MCF 10A (cell line): ENCODE data around the gene BLOC1S3. TPM values are rescaled to one million over a fixed set of nuclear protein-coding genes. Genes with fewer than 3 reads are reported as not detected.

ENCODE experiments used
- BruUV-seq: library from RNA; stranded (reverse); fragments of 400-500 nt; replicated peaks from 2 replicates; lab custom pipeline; 2021; lab: Mats Ljungman, UMichigan
- CTCF ChIA-PET: fragments of 300-600 bp; sonication (Branson Sonifier 250); formaldehyde crosslinking; extraction: SDS; loops from one replicate; lab custom pipeline; 2021; ENCODE audit warnings: antibody characterized with exemption, inconsistent platforms; lab: Yijun Ruan, JAX
- POLR2A ChIA-PET: fragments of 300-600, 350-650 bp; sonication (Branson Sonifier 250); formaldehyde crosslinking; extraction: SDS; loops from one replicate; lab custom pipeline; 2020; ENCODE audit warnings: antibody characterized with exemption, inconsistent platforms; lab: Yijun Ruan, JAX
- DNase-seq: peaks from one replicate; pipeline ENCODE4 v3.0.0-alpha.2; 2018; ENCODE audit not compliant: unreplicated experiment
- H3K27ac Mint-ChIP-seq: one replicate; pipeline ENCODE4 v1.8.0; 2022; ENCODE audit warnings: mild to moderate bottlenecking, low read depth, mixed read lengths; ENCODE audit not compliant: unreplicated experiment
- H3K27me3 Mint-ChIP-seq: one replicate; pipeline ENCODE4 v1.8.0; 2022; ENCODE audit warnings: mixed read lengths; ENCODE audit not compliant: insufficient read depth, unreplicated experiment
- H3K36me3 Mint-ChIP-seq: one replicate; pipeline ENCODE4 v1.8.0; 2022; ENCODE audit warnings: mild to moderate bottlenecking, moderate library complexity, mixed read lengths; ENCODE audit not compliant: insufficient read depth, unreplicated experiment
- H3K4me1 Mint-ChIP-seq: one replicate; pipeline ENCODE4 v1.8.0; 2022; ENCODE audit warnings: mixed read lengths; ENCODE audit not compliant: insufficient read depth, unreplicated experiment
- H3K4me3 Mint-ChIP-seq: one replicate; pipeline ENCODE4 v1.8.0; 2022; ENCODE audit warnings: mild to moderate bottlenecking, moderate library complexity, mixed read lengths; ENCODE audit not compliant: unreplicated experiment
- H3K9me3 Mint-ChIP-seq: one replicate; pipeline ENCODE4 v1.8.0; 2022; ENCODE audit warnings: mixed read lengths; ENCODE audit not compliant: unreplicated experiment
- intact Hi-C: fragments of 100-400 bp; cut with micrococcal nuclease; formaldehyde crosslinking; loops from 2 replicates; pipeline ENCODE4 v1.14.1; 2022
- total RNA-seq: library from RNA; stranded (reverse); gene quantifications from 2 replicates; pipeline ENCODE4 v1.2.3, GENCODE V29; 2022
- TF ChIP-seq, protein P1 (sequence below): fragments of 200-600 bp; IDR thresholded peaks from one replicate; pipeline ENCODE4 v1.8.0; 2022; ENCODE audit warnings: antibody characterized with exemption, mild to moderate bottlenecking; ENCODE audit not compliant: unreplicated experiment

The BLOC1S3 gene
- total RNA-seq, 1 experiment from 2014 or later = 14.0 TPM

DNA sequence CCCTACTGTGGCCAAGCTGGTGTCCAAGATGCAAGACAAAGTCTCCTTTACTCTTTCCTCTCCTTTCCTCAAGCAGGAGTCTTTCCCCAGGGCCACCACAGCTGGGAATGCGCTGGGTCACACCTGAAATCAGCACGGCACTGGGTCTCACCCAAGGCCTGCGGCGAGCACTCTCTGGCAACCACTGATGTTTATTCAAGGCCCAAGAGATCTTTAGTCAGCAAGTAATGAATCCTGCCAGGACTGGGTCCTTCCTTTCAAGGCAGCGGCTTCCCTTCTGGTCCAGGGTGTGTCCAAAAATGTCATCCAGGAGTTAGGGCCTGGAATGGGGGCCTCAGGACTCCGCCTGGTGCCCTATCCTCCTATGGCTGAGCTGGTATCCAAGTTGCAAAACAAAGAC lies 24.1 kb downstream of the BLOC1S3 start:
- Mint-ChIP-seq H3K36me3 (no peaks in the 10 kb centered on the region), H3K27me3 (peaks cover 11% of the 10 kb centered on the region), H3K27ac (peak overlapping the region; percentile 4), H3K4me3 (no peak overlapping the region), H3K9me3 (no peaks in the 10 kb centered on the region), H3K4me1 (peaks cover 14% of the 10 kb centered on the region)
- TF ChIP-seq, protein P1, sequence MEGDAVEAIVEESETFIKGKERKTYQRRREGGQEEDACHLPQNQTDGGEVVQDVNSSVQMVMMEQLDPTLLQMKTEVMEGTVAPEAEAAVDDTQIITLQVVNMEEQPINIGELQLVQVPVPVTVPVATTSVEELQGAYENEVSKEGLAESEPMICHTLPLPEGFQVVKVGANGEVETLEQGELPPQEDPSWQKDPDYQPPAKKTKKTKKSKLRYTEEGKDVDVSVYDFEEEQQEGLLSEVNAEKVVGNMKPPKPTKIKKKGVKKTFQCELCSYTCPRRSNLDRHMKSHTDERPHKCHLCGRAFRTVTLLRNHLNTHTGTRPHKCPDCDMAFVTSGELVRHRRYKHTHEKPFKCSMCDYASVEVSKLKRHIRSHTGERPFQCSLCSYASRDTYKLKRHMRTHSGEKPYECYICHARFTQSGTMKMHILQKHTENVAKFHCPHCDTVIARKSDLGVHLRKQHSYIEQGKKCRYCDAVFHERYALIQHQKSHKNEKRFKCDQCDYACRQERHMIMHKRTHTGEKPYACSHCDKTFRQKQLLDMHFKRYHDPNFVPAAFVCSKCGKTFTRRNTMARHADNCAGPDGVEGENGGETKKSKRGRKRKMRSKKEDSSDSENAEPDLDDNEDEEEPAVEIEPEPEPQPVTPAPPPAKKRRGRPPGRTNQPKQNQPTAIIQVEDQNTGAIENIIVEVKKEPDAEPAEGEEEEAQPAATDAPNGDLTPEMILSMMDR = no peak
- POLR2A ChIA-PET = interaction anchor here (0.6 to 1.8 kb wide), 4 partner anchors 24 to 576 kb away, joined by 3 to 10 read pairs (median 3); partner anchors contain the start of genes BLOC1S3 and TRAPPC6A
- peak; percentile 56 for DNase-seq
- CTCF ChIA-PET = interaction anchor here (0.8 kb wide), 1 partner anchor 218 kb away, joined by 3 read pairs; no protein-coding TSS in a partner anchor
- intact Hi-C loops = loop anchor here (5.0 kb wide), 1 partner anchor 45 kb away; the partner anchor contains the start of gene EXOC3L2
- no TSS peak for BruUV-seq

DNA sequence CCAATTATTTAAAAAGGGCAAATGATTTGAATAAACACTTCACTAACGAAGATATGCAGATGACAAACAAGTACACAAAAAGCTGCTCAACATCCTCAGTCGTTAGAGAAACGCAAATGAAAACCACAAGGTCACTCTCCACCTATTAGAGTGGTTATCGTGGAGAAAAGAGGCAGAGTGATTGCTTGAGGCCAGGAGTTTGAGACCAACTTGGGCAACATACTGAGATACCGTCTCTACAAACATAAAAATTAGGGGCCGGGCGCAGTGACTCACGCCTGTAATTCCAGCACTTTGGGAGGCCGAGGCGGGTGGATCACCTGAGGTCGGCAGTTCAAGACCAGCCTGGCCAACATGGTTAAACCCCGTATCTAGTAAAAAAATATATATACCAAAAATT lies 27.2 kb downstream of the BLOC1S3 start:
- POLR2A ChIA-PET = interaction anchor here (0.6 kb wide), 2 partner anchors 47 to 220 kb away, joined by 3 to 6 read pairs; no protein-coding TSS in a partner anchor
- TF ChIP-seq, protein P1 = no peak
- BruUV-seq = no TSS peak
- CTCF ChIA-PET = no interaction called here
- Mint-ChIP-seq H3K4me1 (peaks cover 13% of the 10 kb centered on the region), H3K36me3 (peaks cover under 1% of the 10 kb centered on the region), H3K4me3 (no peak overlapping the region), H3K27ac (no peak overlapping the region), H3K27me3 (no peaks in the 10 kb centered on the region), H3K9me3 (no peaks in the 10 kb centered on the region)
- no peak for DNase-seq
- intact Hi-C loops = no loop called here

DNA sequence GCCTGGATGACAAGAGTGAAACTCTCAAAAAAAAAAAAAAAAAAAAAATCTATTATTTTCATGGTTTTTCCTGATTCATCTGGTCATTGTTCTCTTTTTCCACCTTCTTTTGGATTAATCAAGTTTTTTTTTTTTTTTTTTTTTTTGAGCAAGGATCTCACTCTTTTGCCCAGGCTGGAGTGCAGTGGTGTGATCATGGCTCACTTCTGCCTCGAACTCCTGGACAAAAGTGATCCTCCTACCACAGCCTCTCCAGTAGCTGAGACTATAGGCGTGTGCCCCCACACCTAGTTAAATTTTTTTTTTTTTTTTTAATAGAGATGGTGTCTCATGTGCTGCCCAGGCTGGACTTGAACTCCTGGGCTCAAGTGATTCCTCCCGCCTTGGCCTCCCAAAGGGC lies 27.7 kb downstream of the BLOC1S3 start:
- no peak overlapping the region for H3K27ac Mint-ChIP-seq
- no TSS peak for BruUV-seq
- no peak for DNase-seq
- H3K27me3 Mint-ChIP-seq = no peaks in the 10 kb centered on the region
- H3K4me3 Mint-ChIP-seq = no peak overlapping the region
- intact Hi-C loops = no loop called here
- CTCF ChIA-PET = no interaction called here
- peaks cover 15% of the 10 kb centered on the region for H3K4me1 Mint-ChIP-seq
- no peaks in the 10 kb centered on the region for H3K9me3 Mint-ChIP-seq
- peaks cover 4% of the 10 kb centered on the region for H3K36me3 Mint-ChIP-seq
- POLR2A ChIA-PET = interaction anchor here (0.6 to 0.9 kb wide), 2 partner anchors 28 to 220 kb away, joined by 4 to 6 read pairs; partner anchors contain the start of genes BLOC1S3 and TRAPPC6A
- TF ChIP-seq, protein P1 = no peak

DNA sequence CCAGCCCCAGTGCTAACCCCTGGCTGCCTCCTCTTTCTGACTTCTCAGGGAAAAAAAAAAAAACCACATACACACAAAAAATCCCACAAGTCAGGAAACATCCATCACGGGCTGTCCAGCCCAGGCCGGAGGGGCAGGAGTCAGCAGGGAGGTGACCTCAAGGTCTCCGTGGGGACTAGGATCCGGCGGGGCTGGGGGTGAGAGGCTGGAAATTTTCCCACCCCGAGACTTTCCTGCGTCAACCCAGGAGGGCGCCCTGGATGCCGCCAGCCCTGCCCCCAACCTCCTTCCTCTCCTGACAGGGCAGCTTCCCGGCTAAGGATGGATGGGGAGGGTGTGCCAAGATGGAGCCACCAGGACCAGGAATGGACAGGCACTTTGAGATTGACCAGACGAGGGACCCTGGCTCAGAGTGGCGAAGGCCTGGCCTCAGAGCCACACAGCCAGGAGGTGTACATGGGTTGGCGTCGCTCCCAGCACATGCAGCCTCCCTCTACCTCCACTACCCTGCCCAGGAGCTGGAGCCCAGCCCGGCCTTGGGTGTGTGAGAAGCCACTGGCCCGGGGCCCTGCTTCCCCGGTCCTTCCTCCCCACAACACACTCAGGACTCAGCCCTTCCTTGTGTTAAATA lies 33.3 kb downstream of the BLOC1S3 start:
- no TSS peak for BruUV-seq
- Mint-ChIP-seq H3K27ac (peak overlapping the region; percentile 35), H3K36me3 (peaks cover 4% of the 10 kb centered on the region), H3K4me3 (no peak overlapping the region), H3K27me3 (no peaks in the 10 kb centered on the region), H3K4me1 (peaks cover 23% of the 10 kb centered on the region), H3K9me3 (no peaks in the 10 kb centered on the region)
- DNase-seq = peak; percentile 59
- ChIA-PET POLR2A (interaction anchor here (1.5 kb wide), 1 partner anchor 33 kb away, joined by 6 read pairs; the partner anchor contains the start of genes BLOC1S3 and TRAPPC6A), CTCF (interaction anchor here (0.6 to 0.8 kb wide), 2 partner anchors 83 to 296 kb away, joined by 3 read pairs; no protein-coding TSS in a partner anchor)
- intact Hi-C loops = no loop called here
- TF ChIP-seq, protein P1 = no peak
